HepG2 (cell line): ENCODE measurements around the gene HOXD8. TPM values are rescaled to one million over a fixed set of nuclear protein-coding genes. Genes with fewer than 3 reads are reported as not detected.
A peak's percentile ranks its signal among the peaks of the same experiment; 100 is the strongest.

ENCODE experiments used
- AHR ChIP-seq: IDR thresholded peaks from 2 replicates; pipeline ENCODE4 v1.6.1; 2018; ENCODE audit warnings: missing genetic modification reagents, missing compliant biosample characterization
- HDAC2 ChIP-seq: sonication (generic); formaldehyde crosslinking; IDR thresholded peaks from 2 replicates; pipeline ENCODE4 v1.4.0; 2020; ENCODE audit warnings: missing genetic modification reagents
- HOMEZ ChIP-seq: IDR thresholded peaks from 2 replicates; pipeline ENCODE4 v1.6.1; 2016; ENCODE audit warnings: low read depth
- PATZ1 ChIP-seq: sonication (generic); formaldehyde crosslinking; IDR thresholded peaks from 2 replicates; pipeline ENCODE4 v1.4.0; 2020; ENCODE audit warnings: missing genetic modification reagents
- ZNF777 ChIP-seq: sonication (generic); formaldehyde crosslinking; IDR thresholded peaks from 2 replicates; pipeline ENCODE4 v1.4.0; 2020; ENCODE audit warnings: missing genetic modification reagents
- ZSCAN30 ChIP-seq: sonication (generic); formaldehyde crosslinking; IDR thresholded peaks from 2 replicates; pipeline ENCODE4 v1.5.0; 2020; ENCODE audit warnings: mild to moderate bottlenecking, missing genetic modification reagents
- polyA plus RNA-seq, 8 experiments: library from polyadenylated mRNA; depleted of rRNA in 3 of 8; stranded (reverse) in 7 of 8; unstranded in 1 of 8; fragments of >200 nt; fragmentation: Illumina TruSeq in 4 of 8; extraction: Trizol in 4 of 8; gene quantifications; 2 replicates each; pipeline versions ENCODE4 v1.2.1 to v1.2.3, GENCODE V29; 2011 to 2016; ENCODE audit warnings: low read depth in 4 of 8, missing spikeins in 1 of 8, mixed read lengths in 1 of 8; ENCODE audit not compliant: insufficient read depth in 1 of 8
- total RNA-seq, 5 experiments: library from RNA; depleted of rRNA; stranded (reverse); fragments of >200 nt; fragmentation: Illumina TruSeq; extraction: Trizol; gene quantifications; 2 replicates each; pipeline ENCODE4 v1.2.3, GENCODE V29; 2016; ENCODE audit warnings: low read depth in 1 of 5
- TF ChIP-seq, protein P1 (sequence below): sonication (generic); formaldehyde crosslinking; IDR thresholded peaks from 2 replicates; pipeline ENCODE4 v1.4.0; 2020; ENCODE audit warnings: mild to moderate bottlenecking, missing genetic modification reagents, borderline replicate concordance
- TF ChIP-seq, protein P2 (sequence below): sonication (generic); formaldehyde crosslinking; conservative IDR thresholded peaks from 2 replicates; pipeline ENCODE4 v1.4.0; 2020; ENCODE audit warnings: mild to moderate bottlenecking, missing genetic modification reagents, moderate library complexity
- TF ChIP-seq, protein P3 (sequence below): sonication (generic); formaldehyde crosslinking; IDR thresholded peaks from 2 replicates; pipeline ENCODE4 v1.4.0; 2020; ENCODE audit warnings: missing genetic modification reagents
- TF ChIP-seq, protein P4 (sequence below): sonication (generic); formaldehyde crosslinking; IDR thresholded peaks from 2 replicates; pipeline ENCODE4 v1.8.0; 2022; ENCODE audit warnings: mild to moderate bottlenecking, missing genetic modification reagents

HOXD8 gene
- total and polyA plus RNA-seq, 2 of the 13 experiments (the other 11 are each of a cell fraction or from before 2014, with no cell fraction given) = not detected

- peak; percentile 84 for TF ChIP-seq PATZ1 (CRISPR knock-in tag)
- peak; percentile 83 for TF ChIP-seq HDAC2
- TF ChIP-seq, protein P1, sequence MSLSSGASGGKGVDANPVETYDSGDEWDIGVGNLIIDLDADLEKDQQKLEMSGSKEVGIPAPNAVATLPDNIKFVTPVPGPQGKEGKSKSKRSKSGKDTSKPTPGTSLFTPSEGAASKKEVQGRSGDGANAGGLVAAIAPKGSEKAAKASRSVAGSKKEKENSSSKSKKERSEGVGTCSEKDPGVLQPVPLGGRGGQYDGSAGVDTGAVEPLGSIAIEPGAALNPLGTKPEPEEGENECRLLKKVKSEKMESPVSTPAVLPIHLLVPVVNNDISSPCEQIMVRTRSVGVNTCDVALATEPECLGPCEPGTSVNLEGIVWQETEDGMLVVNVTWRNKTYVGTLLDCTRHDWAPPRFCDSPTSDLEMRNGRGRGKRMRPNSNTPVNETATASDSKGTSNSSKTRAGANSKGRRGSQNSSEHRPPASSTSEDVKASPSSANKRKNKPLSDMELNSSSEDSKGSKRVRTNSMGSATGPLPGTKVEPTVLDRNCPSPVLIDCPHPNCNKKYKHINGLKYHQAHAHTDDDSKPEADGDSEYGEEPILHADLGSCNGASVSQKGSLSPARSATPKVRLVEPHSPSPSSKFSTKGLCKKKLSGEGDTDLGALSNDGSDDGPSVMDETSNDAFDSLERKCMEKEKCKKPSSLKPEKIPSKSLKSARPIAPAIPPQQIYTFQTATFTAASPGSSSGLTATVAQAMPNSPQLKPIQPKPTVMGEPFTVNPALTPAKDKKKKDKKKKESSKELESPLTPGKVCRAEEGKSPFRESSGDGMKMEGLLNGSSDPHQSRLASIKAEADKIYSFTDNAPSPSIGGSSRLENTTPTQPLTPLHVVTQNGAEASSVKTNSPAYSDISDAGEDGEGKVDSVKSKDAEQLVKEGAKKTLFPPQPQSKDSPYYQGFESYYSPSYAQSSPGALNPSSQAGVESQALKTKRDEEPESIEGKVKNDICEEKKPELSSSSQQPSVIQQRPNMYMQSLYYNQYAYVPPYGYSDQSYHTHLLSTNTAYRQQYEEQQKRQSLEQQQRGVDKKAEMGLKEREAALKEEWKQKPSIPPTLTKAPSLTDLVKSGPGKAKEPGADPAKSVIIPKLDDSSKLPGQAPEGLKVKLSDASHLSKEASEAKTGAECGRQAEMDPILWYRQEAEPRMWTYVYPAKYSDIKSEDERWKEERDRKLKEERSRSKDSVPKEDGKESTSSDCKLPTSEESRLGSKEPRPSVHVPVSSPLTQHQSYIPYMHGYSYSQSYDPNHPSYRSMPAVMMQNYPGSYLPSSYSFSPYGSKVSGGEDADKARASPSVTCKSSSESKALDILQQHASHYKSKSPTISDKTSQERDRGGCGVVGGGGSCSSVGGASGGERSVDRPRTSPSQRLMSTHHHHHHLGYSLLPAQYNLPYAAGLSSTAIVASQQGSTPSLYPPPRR (CRISPR knock-in tag) = peak; percentile 73; the same call in 1 of the 2 replicates
- TF ChIP-seq, protein P2, sequence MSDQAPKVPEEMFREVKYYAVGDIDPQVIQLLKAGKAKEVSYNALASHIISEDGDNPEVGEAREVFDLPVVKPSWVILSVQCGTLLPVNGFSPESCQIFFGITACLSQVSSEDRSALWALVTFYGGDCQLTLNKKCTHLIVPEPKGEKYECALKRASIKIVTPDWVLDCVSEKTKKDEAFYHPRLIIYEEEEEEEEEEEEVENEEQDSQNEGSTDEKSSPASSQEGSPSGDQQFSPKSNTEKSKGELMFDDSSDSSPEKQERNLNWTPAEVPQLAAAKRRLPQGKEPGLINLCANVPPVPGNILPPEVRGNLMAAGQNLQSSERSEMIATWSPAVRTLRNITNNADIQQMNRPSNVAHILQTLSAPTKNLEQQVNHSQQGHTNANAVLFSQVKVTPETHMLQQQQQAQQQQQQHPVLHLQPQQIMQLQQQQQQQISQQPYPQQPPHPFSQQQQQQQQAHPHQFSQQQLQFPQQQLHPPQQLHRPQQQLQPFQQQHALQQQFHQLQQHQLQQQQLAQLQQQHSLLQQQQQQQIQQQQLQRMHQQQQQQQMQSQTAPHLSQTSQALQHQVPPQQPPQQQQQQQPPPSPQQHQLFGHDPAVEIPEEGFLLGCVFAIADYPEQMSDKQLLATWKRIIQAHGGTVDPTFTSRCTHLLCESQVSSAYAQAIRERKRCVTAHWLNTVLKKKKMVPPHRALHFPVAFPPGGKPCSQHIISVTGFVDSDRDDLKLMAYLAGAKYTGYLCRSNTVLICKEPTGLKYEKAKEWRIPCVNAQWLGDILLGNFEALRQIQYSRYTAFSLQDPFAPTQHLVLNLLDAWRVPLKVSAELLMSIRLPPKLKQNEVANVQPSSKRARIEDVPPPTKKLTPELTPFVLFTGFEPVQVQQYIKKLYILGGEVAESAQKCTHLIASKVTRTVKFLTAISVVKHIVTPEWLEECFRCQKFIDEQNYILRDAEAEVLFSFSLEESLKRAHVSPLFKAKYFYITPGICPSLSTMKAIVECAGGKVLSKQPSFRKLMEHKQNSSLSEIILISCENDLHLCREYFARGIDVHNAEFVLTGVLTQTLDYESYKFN (CRISPR knock-in tag) = peak; percentile 68; the same call in 1 of the 2 replicates
- TF ChIP-seq ZNF777 (CRISPR knock-in tag) = no peak
- no peak for TF ChIP-seq AHR (CRISPR knock-in tag)
- TF ChIP-seq, protein P3, sequence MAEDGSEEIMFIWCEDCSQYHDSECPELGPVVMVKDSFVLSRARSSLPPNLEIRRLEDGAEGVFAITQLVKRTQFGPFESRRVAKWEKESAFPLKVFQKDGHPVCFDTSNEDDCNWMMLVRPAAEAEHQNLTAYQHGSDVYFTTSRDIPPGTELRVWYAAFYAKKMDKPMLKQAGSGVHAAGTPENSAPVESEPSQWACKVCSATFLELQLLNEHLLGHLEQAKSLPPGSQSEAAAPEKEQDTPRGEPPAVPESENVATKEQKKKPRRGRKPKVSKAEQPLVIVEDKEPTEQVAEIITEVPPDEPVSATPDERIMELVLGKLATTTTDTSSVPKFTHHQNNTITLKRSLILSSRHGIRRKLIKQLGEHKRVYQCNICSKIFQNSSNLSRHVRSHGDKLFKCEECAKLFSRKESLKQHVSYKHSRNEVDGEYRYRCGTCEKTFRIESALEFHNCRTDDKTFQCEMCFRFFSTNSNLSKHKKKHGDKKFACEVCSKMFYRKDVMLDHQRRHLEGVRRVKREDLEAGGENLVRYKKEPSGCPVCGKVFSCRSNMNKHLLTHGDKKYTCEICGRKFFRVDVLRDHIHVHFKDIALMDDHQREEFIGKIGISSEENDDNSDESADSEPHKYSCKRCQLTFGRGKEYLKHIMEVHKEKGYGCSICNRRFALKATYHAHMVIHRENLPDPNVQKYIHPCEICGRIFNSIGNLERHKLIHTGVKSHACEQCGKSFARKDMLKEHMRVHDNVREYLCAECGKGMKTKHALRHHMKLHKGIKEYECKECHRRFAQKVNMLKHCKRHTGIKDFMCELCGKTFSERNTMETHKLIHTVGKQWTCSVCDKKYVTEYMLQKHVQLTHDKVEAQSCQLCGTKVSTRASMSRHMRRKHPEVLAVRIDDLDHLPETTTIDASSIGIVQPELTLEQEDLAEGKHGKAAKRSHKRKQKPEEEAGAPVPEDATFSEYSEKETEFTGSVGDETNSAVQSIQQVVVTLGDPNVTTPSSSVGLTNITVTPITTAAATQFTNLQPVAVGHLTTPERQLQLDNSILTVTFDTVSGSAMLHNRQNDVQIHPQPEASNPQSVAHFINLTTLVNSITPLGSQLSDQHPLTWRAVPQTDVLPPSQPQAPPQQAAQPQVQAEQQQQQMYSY (CRISPR knock-in tag) = 0 out of 2 replicates have a peak, but pooled peaks have one; percentile 15
- no peak for TF ChIP-seq ZSCAN30 (CRISPR knock-in tag)
- TF ChIP-seq, protein P4, sequence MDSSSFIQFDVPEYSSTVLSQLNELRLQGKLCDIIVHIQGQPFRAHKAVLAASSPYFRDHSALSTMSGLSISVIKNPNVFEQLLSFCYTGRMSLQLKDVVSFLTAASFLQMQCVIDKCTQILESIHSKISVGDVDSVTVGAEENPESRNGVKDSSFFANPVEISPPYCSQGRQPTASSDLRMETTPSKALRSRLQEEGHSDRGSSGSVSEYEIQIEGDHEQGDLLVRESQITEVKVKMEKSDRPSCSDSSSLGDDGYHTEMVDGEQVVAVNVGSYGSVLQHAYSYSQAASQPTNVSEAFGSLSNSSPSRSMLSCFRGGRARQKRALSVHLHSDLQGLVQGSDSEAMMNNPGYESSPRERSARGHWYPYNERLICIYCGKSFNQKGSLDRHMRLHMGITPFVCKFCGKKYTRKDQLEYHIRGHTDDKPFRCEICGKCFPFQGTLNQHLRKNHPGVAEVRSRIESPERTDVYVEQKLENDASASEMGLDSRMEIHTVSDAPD = peak; percentile 89
- TF ChIP-seq HOMEZ (CRISPR knock-in tag) = peak; percentile 46; the same call in 1 of the 2 replicates
Observed at GRCh38 chr2:176172895-176173566, 43.5 kb downstream of the HOXD8 start (continued).
